Sciatic nerve (tissue), 2 donors: ENCODE data around the gene IL26. TPM values are rescaled to one million over a fixed set of nuclear protein-coding genes. Genes with fewer than 3 reads are reported as not detected.

Experiments
- ATAC-seq: fragments of 200-7000 bp; cut with Tn5 transposase; one replicate; pipeline ENCODE4 v1.9.1; 2020; ENCODE audit warnings: mild to moderate bottlenecking, moderate library complexity
- DNase-seq: peaks from one replicate; pipeline ENCODE4 v3.0.0-alpha.2; 2020; ENCODE audit warnings: low spot score
- intact Hi-C: fragments of 100-400 bp; cut with DNase I; formaldehyde crosslinking; loops from one replicate; pipeline ENCODE4 v1.14.2; 2022
- total RNA-seq: library from RNA; stranded (reverse); fragmentation: NEBNext Ultra II Directional; extraction: Animal tissue kit (Norgen Biotek cat#: 25700); gene quantifications from one replicate; pipeline ENCODE4 v1.2.1, GENCODE V29; 2021
- donor health status: DM: no; HTN: no; CAD: no.
- donor health status: DM: no; HTN: no; CAD: no.

Gene IL26
- total RNA-seq, 1 donor from 2014 or later: not detected

GRCh38 chr12:68242777-68243176 lies 17.2 kb upstream of the IL26 start:
- ATAC-seq (no peak), DNase-seq (no peak)
- intact Hi-C loops: loop anchor here (10.0 kb wide), 1 partner anchor 72 kb away; no protein-coding TSS in a partner anchor

GRCh38 chr12:68240975-68241374 lies 15.4 kb upstream of the IL26 start:
- ATAC-seq (peak; percentile 91), DNase-seq (no peak)
- intact Hi-C loops: loop anchor here (10.0 kb wide), 1 partner anchor 74 kb away; no protein-coding TSS in a partner anchor

GRCh38 chr12:68240079-68240478 lies 14.5 kb upstream of the IL26 start:
- DNase-seq (no peak), ATAC-seq (peak; percentile 52)
- intact Hi-C loops: loop anchor here (10.0 kb wide), 1 partner anchor 75 kb away; no protein-coding TSS in a partner anchor

GRCh38 chr12:68239309-68239982 lies 13.8 kb upstream of the IL26 start:
- intact Hi-C loops: no loop called here
- DNase-seq (no peak), ATAC-seq (no peak)

- intact Hi-C loops: no loop called here
- DNase-seq (no peak), ATAC-seq (no peak)
Measured at GRCh38 chr12:68237619-68238018, 12.0 kb upstream of the IL26 start.

- peak; percentile 25 for ATAC-seq
Measured at GRCh38 chr12:68237078-68237477, 11.5 kb upstream of the IL26 start.

GRCh38 chr12:68236421-68237059 lies 10.9 kb upstream of the IL26 start:
- no peak for DNase-seq
- peak; percentile 41 for ATAC-seq

More at GRCh38 chr12:68237078-68237477, 11.5 kb upstream of the IL26 start:
- intact Hi-C loops: no loop called here
- DNase-seq: no peak

GRCh38 chr12:68235576-68235975 lies 10.0 kb upstream of the IL26 start:
- no peak for DNase-seq
- no peak for ATAC-seq
- intact Hi-C loops: no loop called here

More at GRCh38 chr12:68236421-68237059, 10.9 kb upstream of the IL26 start:
- intact Hi-C loops: no loop called here

GRCh38 chr12:68234140-68234539 lies 8.5 kb upstream of the IL26 start:
- no peak for DNase-seq
- intact Hi-C loops: no loop called here
- no peak for ATAC-seq

- intact Hi-C loops: no loop called here
Measured at GRCh38 chr12:68233498-68233897, 7.9 kb upstream of the IL26 start.

GRCh38 chr12:68231691-68232090 lies 6.1 kb upstream of the IL26 start:
- DNase-seq: no peak
- intact Hi-C loops: no loop called here
- no peak for ATAC-seq

More at GRCh38 chr12:68233498-68233897, 7.9 kb upstream of the IL26 start:
- DNase-seq: no peak
- ATAC-seq: no peak

GRCh38 chr12:68231229-68231628 lies 5.6 kb upstream of the IL26 start:
- ATAC-seq (no peak), DNase-seq (no peak)
- intact Hi-C loops: no loop called here

GRCh38 chr12:68229956-68230355 lies 4.3 kb upstream of the IL26 start:
- ATAC-seq (no peak), DNase-seq (no peak)
- intact Hi-C loops: no loop called here

GRCh38 chr12:68227356-68227755 lies 1.7 kb upstream of the IL26 start:
- ATAC-seq: no peak
- intact Hi-C loops: no loop called here

GRCh38 chr12:68224613-68225285 lies 861 bp downstream of the IL26 start:
- intact Hi-C loops: no loop called here
- ATAC-seq (no peak), DNase-seq (no peak)

More at GRCh38 chr12:68227356-68227755, 1.7 kb upstream of the IL26 start:
- DNase-seq: no peak

- DNase-seq (peak; percentile 87), ATAC-seq (peak; percentile 97)
- intact Hi-C loops: no loop called here
Measured at GRCh38 chr12:68223067-68223747, 2.4 kb downstream of the IL26 start.

- DNase-seq (no peak), ATAC-seq (no peak)
- intact Hi-C loops: no loop called here
Measured at GRCh38 chr12:68222326-68222725, 3.3 kb downstream of the IL26 start.

GRCh38 chr12:68221497-68221896 lies 4.1 kb downstream of the IL26 start:
- no peak for DNase-seq
- ATAC-seq: no peak
- intact Hi-C loops: no loop called here

GRCh38 chr12:68210875-68211274 lies 14.7 kb downstream of the IL26 start:
- ATAC-seq (no peak), DNase-seq (no peak)
- intact Hi-C loops: no loop called here
